ENCODE data around the gene GNG12. TPM values are rescaled to one million over a fixed set of nuclear protein-coding genes. Genes with fewer than 3 reads are reported as not detected.

The GNG12 gene
- polyA plus RNA-seq, 12 donors: 42.2 to 255 (median 56.9) TPM

- no peak for DNase-seq
Observed at GRCh38 chr1:67759066-67759465, 74.2 kb downstream of the GNG12 start.

DNA sequence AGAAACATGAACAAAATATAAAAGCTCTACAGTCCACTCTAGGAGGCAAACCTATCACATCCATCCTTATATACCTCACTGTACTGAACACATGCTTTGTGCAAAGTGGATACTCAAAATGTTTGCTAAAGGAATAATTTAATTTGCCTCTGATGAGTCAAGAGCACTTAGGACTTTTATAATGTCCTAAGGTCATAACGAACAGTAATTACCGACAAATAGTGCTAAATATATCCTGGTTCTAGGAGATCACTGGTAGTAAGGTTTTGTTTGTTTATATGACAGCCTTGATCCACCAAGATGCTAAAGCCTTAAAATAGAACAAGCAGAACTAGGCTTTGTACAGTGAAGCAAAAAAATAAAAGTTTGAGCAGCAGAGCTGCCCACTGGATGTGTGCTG is 77.6 kb downstream of the GNG12 start:
- no peak for DNase-seq

- no peak for DNase-seq
Observed at GRCh38 chr1:67755160-67755559, 78.1 kb downstream of the GNG12 start.

DNA sequence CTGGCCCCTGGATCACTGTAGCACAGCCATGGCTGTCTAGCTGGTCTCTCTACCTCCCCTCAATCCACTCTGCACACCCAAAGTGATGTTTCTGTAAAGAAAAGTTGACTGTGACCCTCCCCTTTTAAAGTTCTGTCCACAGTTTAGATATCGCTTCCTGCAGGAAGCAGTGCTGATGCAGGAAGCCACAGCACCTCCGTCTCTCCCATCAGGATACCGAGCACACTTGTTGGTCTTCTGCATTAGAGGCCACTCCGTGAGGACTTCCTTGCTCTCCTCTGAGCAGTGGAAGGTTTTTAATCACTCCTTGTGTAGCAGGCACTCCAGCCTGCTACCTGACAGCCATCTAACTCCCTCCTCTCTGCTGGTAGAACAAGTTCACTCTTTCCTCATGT is 78.7 kb downstream of the GNG12 start:
- DNase-seq: no peak

GRCh38 chr1:67753776-67754525 is 79.3 kb downstream of the GNG12 start:
- no peak for DNase-seq

GRCh38 chr1:67752306-67752705 is 81.0 kb downstream of the GNG12 start:
- no peak for DNase-seq

DNA sequence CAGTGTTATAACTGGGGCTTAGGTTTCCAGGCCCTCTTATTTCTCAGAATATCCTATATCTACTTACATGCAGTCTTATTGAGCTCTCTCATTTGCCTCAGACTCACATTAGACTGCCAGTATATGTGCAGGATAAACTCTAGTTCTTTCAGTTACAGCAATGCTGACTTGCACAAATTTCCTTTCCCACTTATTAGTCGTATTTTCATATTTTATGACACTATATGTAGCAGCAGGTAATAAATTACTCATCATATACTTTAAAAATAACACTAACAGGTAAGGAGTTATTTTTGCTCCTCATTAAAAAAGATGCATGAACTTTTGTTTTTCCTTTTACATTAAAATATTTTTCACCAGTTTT is 82.6 kb downstream of the GNG12 start:
- no peak for DNase-seq

DNA sequence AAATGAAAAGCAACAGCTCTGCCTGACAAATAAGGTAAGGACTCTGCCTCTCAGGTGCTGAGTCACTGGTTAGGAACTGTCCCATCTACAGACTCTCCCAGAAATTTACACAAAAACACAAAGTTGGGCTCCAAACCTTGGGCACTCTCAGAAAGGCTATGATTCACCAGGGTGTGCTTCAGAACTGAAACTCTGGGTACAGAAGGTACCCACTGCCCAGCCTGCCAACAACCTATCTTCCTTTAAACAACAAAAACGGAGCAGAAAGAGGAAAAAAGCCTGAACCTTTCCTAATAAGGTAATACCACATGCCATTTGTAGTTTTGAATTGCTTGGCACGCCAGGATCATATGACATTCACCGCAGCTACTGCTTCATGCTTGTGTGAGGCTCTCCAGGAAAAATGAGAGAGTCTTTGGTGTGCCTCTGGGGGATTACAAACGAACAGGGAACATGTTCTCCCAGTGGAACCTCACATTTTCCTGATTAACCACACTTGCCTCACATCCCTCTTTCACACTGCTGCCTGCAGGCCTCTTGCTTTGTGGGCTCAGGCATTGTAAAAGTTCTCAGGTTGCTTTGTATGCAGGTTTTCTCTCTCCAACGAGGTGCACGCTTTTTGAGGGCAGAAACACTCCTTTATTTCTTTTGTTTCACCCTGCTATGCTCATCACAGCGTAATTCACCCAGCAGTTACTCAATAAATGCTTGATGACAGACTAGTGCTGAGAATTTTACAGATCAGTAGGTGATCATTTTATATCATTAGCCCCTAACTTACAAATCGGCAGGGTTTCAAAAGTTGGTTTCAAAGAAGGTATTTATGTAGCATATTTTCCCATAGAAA is 83.2 kb downstream of the GNG12 start:
- no peak for DNase-seq

GRCh38 chr1:67749263-67749843 is 83.9 kb downstream of the GNG12 start:
- no peak for DNase-seq

- no peak for DNase-seq
Observed at GRCh38 chr1:67748630-67749029, 84.6 kb downstream of the GNG12 start.

DNA sequence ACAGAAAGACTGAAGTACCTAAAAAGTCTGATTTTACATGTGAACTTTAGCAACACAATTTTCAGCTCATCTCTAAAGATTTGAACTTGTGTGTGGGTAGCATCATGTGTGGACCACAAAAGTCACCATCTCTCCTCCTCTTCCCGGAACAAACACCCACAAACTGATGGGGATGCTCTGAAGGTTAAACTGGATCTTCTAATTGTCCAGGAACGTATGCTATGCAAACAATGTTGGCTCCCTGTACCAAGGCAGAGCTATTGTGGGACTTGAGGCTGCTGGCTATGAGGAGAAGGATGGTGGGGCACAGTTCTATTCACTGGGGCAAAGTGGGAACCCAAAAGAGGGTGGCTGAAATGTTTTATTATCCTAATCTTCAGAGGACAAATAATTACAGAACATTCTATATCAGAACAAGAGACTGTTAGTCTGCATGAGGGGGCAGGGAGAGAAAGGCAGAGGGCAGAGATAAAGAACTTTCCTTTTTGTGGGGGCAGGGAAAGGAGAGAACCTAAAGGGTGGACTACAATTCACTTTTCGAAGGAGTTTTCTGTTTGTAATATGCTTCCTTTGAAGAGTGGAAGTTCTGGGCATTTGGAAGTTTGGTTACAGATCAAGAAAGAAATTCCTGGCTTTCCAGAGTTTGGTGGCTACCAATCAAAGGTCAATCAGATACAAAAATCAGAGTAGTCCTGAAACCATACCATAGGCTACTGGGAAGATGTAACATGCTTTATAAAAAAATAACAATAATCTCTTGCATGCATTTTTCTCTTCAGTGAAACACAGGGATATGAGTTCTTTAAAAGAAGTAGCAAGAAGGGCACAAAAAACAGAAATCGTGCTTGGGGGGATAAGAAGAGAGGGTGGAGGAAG is 85.4 kb downstream of the GNG12 start:
- no peak for DNase-seq

DNA sequence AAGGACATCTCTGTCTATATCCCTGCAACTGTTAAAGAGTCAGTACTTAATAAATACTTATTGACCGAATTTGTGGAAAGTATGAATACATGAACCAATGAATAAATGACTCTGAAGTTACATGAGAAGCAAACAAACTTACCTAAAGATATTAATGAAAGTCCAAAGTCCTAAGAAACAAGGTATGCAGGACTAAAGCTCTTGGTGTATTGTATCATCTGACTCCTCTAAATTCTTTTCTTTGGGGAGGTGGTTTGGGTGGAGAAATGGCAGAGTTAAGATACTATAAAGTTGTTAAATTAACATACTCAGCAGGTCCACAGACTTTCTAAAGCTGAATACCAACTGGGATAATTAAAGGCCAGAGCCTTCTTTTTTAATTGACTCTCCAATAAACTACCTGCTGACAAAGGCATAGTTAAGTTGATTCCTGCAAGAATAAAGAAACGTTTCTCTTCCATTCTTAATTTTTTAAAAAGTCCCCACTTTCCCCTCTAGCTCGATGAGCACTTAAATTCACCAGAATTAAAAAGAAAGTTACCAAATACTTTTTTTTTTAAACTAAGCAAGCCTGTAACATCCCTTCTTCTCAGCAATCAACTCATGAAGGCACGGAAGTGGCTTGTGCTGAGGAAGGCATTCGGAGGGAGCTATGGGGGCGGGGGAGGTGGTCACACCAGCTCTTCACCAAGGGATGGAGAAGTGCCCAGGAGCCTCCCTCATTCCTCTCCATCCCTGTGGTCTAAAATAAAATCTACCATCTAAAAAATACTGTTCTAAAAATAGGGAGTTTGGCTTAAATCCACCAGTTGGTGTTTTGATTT is 87.2 kb downstream of the GNG12 start:
- DNase-seq: no peak

DNA sequence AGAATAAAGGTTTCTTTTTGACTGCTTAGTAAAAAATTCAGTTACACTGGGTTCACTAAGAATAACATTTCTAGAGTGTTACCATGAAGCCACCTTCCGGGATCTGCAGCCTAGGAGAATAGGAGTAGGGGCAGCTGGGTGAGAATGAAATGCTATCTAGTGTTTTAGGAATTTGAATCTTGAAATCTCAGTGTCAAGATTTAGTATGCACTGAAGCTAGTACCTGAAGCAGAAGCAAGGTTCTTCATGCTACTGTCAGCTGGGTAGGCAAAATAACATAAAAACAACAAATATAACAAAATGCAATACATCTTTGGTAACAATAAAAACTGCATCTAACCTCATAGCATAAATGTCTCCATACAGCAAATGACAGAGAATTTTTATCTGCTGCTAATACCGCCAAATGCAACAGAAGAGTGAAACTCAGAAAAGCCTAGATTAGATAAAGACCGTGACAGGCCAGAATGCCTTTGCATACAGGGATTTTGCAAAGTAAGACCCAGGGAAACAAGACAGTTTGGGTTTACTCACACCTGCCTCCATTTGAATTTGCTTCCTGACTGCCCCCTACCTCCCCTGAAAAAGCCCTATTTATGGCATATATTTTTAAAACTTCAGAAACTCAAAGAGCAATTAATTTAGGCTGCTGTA is 90.1 kb downstream of the GNG12 start:
- DNase-seq: no peak

- peak; percentile 51 for DNase-seq
Observed at GRCh38 chr1:67741736-67742135, 91.5 kb downstream of the GNG12 start.

- no peak for DNase-seq
Observed at GRCh38 chr1:67741121-67741520, 92.1 kb downstream of the GNG12 start.

DNA sequence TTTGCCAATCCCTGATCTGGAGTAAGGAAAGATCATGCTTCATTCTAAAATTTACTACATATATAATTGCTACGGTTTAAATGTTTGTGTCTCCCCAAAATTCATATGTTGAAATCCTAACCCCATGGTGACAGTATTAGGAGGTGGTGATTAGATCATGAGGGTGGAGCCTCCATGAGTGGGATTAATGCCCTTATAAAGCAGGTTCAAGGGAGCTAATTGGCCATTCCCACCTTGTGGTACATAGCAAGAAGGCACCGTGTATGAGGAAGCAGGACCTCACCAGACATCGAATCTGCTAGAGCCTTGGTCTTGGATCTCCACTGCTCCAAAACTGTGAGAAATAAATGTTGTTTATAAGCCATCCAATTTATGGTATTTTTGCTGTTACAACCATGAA is 92.7 kb downstream of the GNG12 start:
- DNase-seq: no peak

DNA sequence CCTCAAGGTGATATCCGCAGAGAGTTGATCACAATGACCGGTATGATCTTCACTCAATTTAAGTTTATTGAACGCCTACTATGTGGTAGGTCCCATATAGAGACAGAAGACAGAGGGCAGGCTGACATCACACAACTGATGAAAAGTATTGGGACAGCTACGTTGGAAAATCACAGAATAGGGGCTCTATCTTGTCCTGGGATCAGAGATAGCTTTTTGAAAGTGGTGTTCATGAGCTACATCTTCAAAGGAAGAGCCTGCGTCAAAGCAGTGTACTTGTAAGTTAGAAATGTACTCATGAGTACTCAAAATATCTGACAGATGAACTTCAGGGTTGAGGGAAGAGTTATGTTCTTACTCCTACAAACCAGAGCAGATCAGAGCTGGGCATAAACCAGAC is 93.9 kb downstream of the GNG12 start:
- DNase-seq: no peak

- DNase-seq: no peak
Observed at GRCh38 chr1:67738401-67738800, 94.9 kb downstream of the GNG12 start.

DNA sequence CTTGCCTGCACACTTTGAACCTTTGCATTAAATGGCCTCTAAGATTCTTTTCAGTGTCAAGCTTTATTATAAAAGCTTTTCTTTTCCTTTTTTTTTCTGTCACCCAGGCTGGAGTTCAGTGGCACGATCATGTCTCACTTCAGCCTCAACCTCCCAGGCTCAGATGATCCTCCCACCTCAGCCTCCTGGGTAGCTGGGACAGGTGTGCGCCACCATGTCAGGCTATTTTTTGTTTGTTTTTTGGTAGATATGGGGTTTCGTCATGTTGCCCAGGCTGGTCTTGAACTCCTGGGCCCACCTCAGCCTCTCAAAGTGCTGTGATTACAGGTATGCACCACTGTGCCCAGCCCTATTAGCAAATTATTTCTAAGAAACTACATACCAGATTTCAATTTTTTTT is 95.4 kb downstream of the GNG12 start:
- DNase-seq: no peak

- no peak for DNase-seq
Observed at GRCh38 chr1:67736750-67737149, 96.5 kb downstream of the GNG12 start.
